CD4-positive, CD25-positive, alpha-beta regulatory T cell (primary cell): Measurements from ENCODE around the gene SUV39H1. TPM values are rescaled to one million over a fixed set of nuclear protein-coding genes. Genes with fewer than 3 reads are reported as not detected.

Source experiments
- ATAC-seq, 2 donors: fragments of 150-1000 bp; cut with Tn5 transposase; one replicate each; pipeline ENCODE4 v1.10.0; 2021; ENCODE audit warnings: low read depth in 2 of 2, moderate number of reproducible peaks in 2 of 2, moderate library complexity in 1 of 2
- DNase-seq, 3 donors: peaks; one replicate each; pipeline versions ENCODE4 v3.0.0 to v3.0.0-alpha.2; 2012 to 2022; ENCODE audit warnings: mixed read lengths in 1 of 3
- H3K27ac ChIP-seq: one replicate; pipeline ENCODE4 v1.7.0; 2013; ENCODE audit warnings: mild to moderate bottlenecking, low read length; ENCODE audit not compliant: insufficient read depth, poor library complexity, severe bottlenecking
- H3K27me3 ChIP-seq: one replicate; pipeline ENCODE4 v1.7.0; 2013; ENCODE audit warnings: low read length; ENCODE audit not compliant: control insufficient read depth, insufficient read depth
- H3K36me3 ChIP-seq: one replicate; pipeline ENCODE4 v1.7.0; 2013; ENCODE audit warnings: mild to moderate bottlenecking, low read length, moderate library complexity; ENCODE audit not compliant: control insufficient read depth, insufficient read depth
- H3K4me1 ChIP-seq: 2 replicates; pipeline ENCODE4 v1.7.0; 2013; ENCODE audit warnings: mild to moderate bottlenecking, low read length; ENCODE audit not compliant: insufficient read depth, control insufficient read depth, poor library complexity, severe bottlenecking
- H3K4me3 ChIP-seq: one replicate; pipeline ENCODE4 v1.7.0; 2013; ENCODE audit warnings: low read depth, mild to moderate bottlenecking, low read length, moderate library complexity
- H3K9me3 ChIP-seq, 2 experiments: 1 replicate in 1 of 2; 2 replicates in 1 of 2; pipeline ENCODE4 v1.7.0; 2013; ENCODE audit warnings: low read length in 2 of 2, mild to moderate bottlenecking in 1 of 2, moderate library complexity in 1 of 2; ENCODE audit not compliant: control insufficient read depth in 2 of 2
- H3K27ac Mint-ChIP-seq, 3 donors: one replicate each; pipeline ENCODE4 v1.8.0; 2020 to 2022; ENCODE audit warnings: mild to moderate bottlenecking in 3 of 3, mixed read lengths in 3 of 3, moderate library complexity in 2 of 3
- H3K27me3 Mint-ChIP-seq: one replicate; pipeline ENCODE4 v1.8.0; 2022; ENCODE audit warnings: mild to moderate bottlenecking, mixed read lengths
- H3K36me3 Mint-ChIP-seq: one replicate; pipeline ENCODE4 v1.8.0; 2020; ENCODE audit warnings: mixed read lengths
- H3K4me1 Mint-ChIP-seq, 4 donors: one replicate each; pipeline ENCODE4 v1.8.0; 2020 to 2022; ENCODE audit warnings: mixed read lengths in 4 of 4, mild to moderate bottlenecking in 1 of 4
- H3K4me3 Mint-ChIP-seq, 4 donors: one replicate each; pipeline ENCODE4 v1.8.0; 2020 to 2022; ENCODE audit warnings: mild to moderate bottlenecking in 4 of 4, mixed read lengths in 4 of 4, moderate library complexity in 3 of 4
- H3K9me3 Mint-ChIP-seq, 7 donors: one replicate each; pipeline ENCODE4 v1.8.0; 2020 to 2022; ENCODE audit warnings: mixed read lengths in 7 of 7, mild to moderate bottlenecking in 3 of 7, moderate library complexity in 2 of 7
- polyA plus RNA-seq, 4 donors: library from polyadenylated mRNA; unstranded; fragments of 300-500 nt; fragmentation: Illumina TruSeq; gene quantifications; one replicate each; pipeline ENCODE4 v1.2.3, GENCODE V29; 2021
- total RNA-seq: library from RNA; stranded (reverse); gene quantifications from one replicate; pipeline ENCODE4 v1.2.3, GENCODE V29; 2022

The SUV39H1 gene
- total and polyA plus RNA-seq, 5 donors from 2014 or later, result 8.0 to 15.7 (median 12.1) TPM

GRCh38 chrX:48715876-48716502 is 19.5 kb downstream of the SUV39H1 start:
- H3K4me1 Mint-ChIP-seq, result peaks cover 15 to 74% (median 44%) of the 10 kb centered on the region in 4 donors
- no peak overlapping the region for H3K4me3 ChIP-seq
- peak overlapping the region; percentile 83 to 92 (median 87) for H3K27ac Mint-ChIP-seq
- no peaks in the 10 kb centered on the region for H3K9me3 Mint-ChIP-seq
- DNase-seq, result no peak
- H3K36me3 ChIP-seq, result no peaks in the 10 kb centered on the region
- no peaks in the 10 kb centered on the region for H3K27me3 ChIP-seq
- no peaks in the 10 kb centered on the region for H3K27me3 Mint-ChIP-seq
- peaks cover 49% of the 10 kb centered on the region for H3K4me1 ChIP-seq
- no peaks in the 10 kb centered on the region for H3K9me3 ChIP-seq
- H3K27ac ChIP-seq, result peak overlapping the region; percentile 14
- H3K4me3 Mint-ChIP-seq, result no peak overlapping the region
- no peaks in the 10 kb centered on the region for H3K36me3 Mint-ChIP-seq
- ATAC-seq, result no peak

GRCh38 chrX:48719958-48720357 is 23.4 kb downstream of the SUV39H1 start:
- H3K4me1 ChIP-seq, result peaks cover 12% of the 10 kb centered on the region
- Mint-ChIP-seq H3K36me3 (no peaks in the 10 kb centered on the region), H3K9me3 (no peaks in the 10 kb centered on the region), H3K27me3 (no peaks in the 10 kb centered on the region), H3K4me3 (no peak overlapping the region), H3K27ac (no peak overlapping the region), H3K4me1 (peaks cover under 1 to 38% (median 12%) of the 10 kb centered on the region in 4 donors)
- H3K36me3 ChIP-seq, result no peaks in the 10 kb centered on the region
- no peak overlapping the region for H3K4me3 ChIP-seq
- DNase-seq (no peak), ATAC-seq (no peak)
- no peaks in the 10 kb centered on the region for H3K9me3 ChIP-seq
- H3K27ac ChIP-seq, result no peak overlapping the region
- no peaks in the 10 kb centered on the region for H3K27me3 ChIP-seq

- Histone ChIP-seq H3K27ac (no peak overlapping the region), H3K36me3 (no peaks in the 10 kb centered on the region), H3K9me3 (no peaks in the 10 kb centered on the region), H3K4me1 (peaks cover 11% of the 10 kb centered on the region), H3K27me3 (no peaks in the 10 kb centered on the region), H3K4me3 (no peak overlapping the region)
- Mint-ChIP-seq H3K4me3 (no peak overlapping the region), H3K36me3 (no peaks in the 10 kb centered on the region), H3K9me3 (no peaks in the 10 kb centered on the region), H3K27ac (no peak overlapping the region), H3K27me3 (no peaks in the 10 kb centered on the region), H3K4me1 (peaks cover 0 to 33% (median 12%) of the 10 kb centered on the region in 4 donors)
- no peak for DNase-seq
- ATAC-seq, result no peak
Measured at GRCh38 chrX:48720577-48721250, 24.2 kb downstream of the SUV39H1 start.

DNA sequence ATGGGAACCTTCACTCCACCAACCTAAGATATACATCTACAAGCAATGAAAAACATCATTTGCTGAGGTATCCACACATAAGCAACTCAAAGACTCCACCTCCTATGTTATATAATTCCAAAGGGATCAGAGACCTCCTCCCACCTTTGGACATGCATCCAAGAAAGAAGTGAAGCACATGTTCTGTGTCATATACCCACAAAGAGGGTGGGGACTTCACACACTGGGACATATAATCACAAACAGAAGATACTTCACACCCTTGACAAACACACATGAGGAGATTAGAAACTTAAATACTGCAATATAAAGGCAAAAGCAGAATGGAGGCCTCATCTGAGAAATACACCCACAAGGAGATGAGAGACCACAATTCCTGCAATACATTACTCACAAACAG is 25.4 kb downstream of the SUV39H1 start:
- ATAC-seq (no peak), DNase-seq (no peak)
- Histone ChIP-seq H3K4me3 (no peak overlapping the region), H3K9me3 (no peaks in the 10 kb centered on the region), H3K27me3 (no peaks in the 10 kb centered on the region), H3K36me3 (no peaks in the 10 kb centered on the region), H3K27ac (no peak overlapping the region), H3K4me1 (peaks cover 6% of the 10 kb centered on the region)
- Mint-ChIP-seq H3K27ac (no peak overlapping the region), H3K4me3 (no peak overlapping the region), H3K27me3 (no peaks in the 10 kb centered on the region), H3K4me1 (peaks cover 0 to 33% (median 10%) of the 10 kb centered on the region in 4 donors), H3K36me3 (no peaks in the 10 kb centered on the region), H3K9me3 (no peaks in the 10 kb centered on the region)

GRCh38 chrX:48726596-48726995 is 30.1 kb downstream of the SUV39H1 start:
- no peaks in the 10 kb centered on the region for H3K36me3 Mint-ChIP-seq
- peak overlapping the region in 1 of 3 donors; percentile 34 for H3K27ac Mint-ChIP-seq
- no peaks in the 10 kb centered on the region for H3K27me3 ChIP-seq
- DNase-seq (no peak), ATAC-seq (no peak)
- H3K27me3 Mint-ChIP-seq, result no peaks in the 10 kb centered on the region
- peak overlapping the region in 2 of 4 donors; percentile 12 to 25 for H3K4me3 Mint-ChIP-seq
- no peak overlapping the region for H3K27ac ChIP-seq
- no peaks in the 10 kb centered on the region for H3K9me3 ChIP-seq
- H3K4me3 ChIP-seq, result no peak overlapping the region
- H3K9me3 Mint-ChIP-seq, result peaks cover 0 to 3% (median 0%) of the 10 kb centered on the region in 7 donors
- H3K36me3 ChIP-seq, result no peaks in the 10 kb centered on the region
- H3K4me1 ChIP-seq, result no peaks in the 10 kb centered on the region
- peaks cover 0 to 28% (median 9%) of the 10 kb centered on the region in 4 donors for H3K4me1 Mint-ChIP-seq

DNA sequence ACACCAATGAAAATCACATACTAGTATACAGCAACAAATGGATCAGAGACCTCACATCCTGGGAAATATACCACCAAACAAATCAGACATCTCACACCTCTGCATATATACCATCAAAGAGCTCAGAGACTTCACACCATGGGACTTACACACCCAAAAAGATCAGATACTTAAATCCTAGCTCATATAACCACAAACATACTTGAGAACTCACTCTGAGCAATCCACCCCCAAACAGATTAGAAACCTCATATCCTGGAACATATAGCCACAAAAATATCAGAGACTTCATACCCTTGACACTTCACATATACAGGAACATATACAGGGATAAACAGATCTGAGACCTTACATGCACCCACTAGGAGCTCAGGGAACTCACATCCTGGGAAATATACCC is 32.1 kb downstream of the SUV39H1 start:
- H3K4me1 ChIP-seq, result no peaks in the 10 kb centered on the region
- no peaks in the 10 kb centered on the region for H3K36me3 ChIP-seq
- H3K4me3 ChIP-seq, result no peak overlapping the region
- H3K27ac ChIP-seq, result no peak overlapping the region
- H3K27me3 ChIP-seq, result no peaks in the 10 kb centered on the region
- H3K27ac Mint-ChIP-seq, result peak overlapping the region in 1 of 3 donors; percentile 3
- ATAC-seq, result no peak
- H3K4me3 Mint-ChIP-seq, result no peak overlapping the region
- H3K4me1 Mint-ChIP-seq, result peaks cover 0 to 28% (median 9%) of the 10 kb centered on the region in 4 donors
- H3K27me3 Mint-ChIP-seq, result no peaks in the 10 kb centered on the region
- H3K36me3 Mint-ChIP-seq, result no peaks in the 10 kb centered on the region
- H3K9me3 ChIP-seq, result no peaks in the 10 kb centered on the region
- H3K9me3 Mint-ChIP-seq, result peaks cover 0 to 3% (median 0%) of the 10 kb centered on the region in 7 donors
- DNase-seq, result no peak

DNA sequence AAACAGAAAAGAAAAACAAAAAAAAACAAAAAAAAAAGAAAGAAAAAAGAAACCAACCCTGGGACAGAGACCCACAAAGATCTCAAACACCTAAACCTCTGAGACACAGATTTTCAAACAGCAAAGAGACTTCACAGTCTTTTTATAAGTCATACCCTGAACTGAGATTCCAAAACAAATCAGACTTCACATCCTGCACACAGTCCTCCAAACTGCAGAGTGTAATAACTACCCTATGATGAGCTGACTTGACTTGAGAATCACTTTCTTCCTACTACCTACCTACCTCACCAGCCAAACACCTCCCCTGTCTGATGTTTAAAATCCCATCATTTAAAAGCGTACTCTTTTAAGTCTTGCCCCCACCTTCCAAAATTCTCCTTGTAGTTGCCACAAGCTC is 39.8 kb downstream of the SUV39H1 start:
- Histone ChIP-seq H3K36me3 (no peaks in the 10 kb centered on the region), H3K27me3 (no peaks in the 10 kb centered on the region), H3K27ac (peak overlapping the region; percentile 57), H3K4me1 (peaks cover 5% of the 10 kb centered on the region), H3K9me3 (no peaks in the 10 kb centered on the region), H3K4me3 (peak overlapping the region; percentile 79)
- no peak for ATAC-seq
- H3K4me1 Mint-ChIP-seq, result peaks cover 8 to 23% (median 12%) of the 10 kb centered on the region in 4 donors
- peak overlapping the region; percentile 34 to 70 (median 44) for H3K4me3 Mint-ChIP-seq
- peaks cover 0 to under 1% (median 0%) of the 10 kb centered on the region in 7 donors for H3K9me3 Mint-ChIP-seq
- DNase-seq, result peak in 1 of 3 donors; percentile 36
- peak overlapping the region; percentile 52 to 94 (median 93) for H3K27ac Mint-ChIP-seq
- no peaks in the 10 kb centered on the region for H3K36me3 Mint-ChIP-seq
- no peaks in the 10 kb centered on the region for H3K27me3 Mint-ChIP-seq
